GM18502 (cell line): Measurements from ENCODE around the gene ACOT2.
A peak's percentile ranks its signal among the peaks of the same experiment; 100 is the strongest.
"Not testable (repeated sequence)": the region's sequence is repeated elsewhere in the genome, so short reads cannot be mapped to it uniquely, and the experiment has no call there.

Experiments used
- ATAC-seq: cut with Tn5 transposase; IDR thresholded peaks from one replicate; pipeline ENCODE4 v1.9.1; 2021; ENCODE audit warnings: mild to moderate bottlenecking; ENCODE audit not compliant: unreplicated experiment, poor library complexity

Gene ACOT2

GRCh38 chr14:73567358-73567757, 1.7 kb upstream of the ACOT2 start:
- ATAC-seq = no peak

- no peak for ATAC-seq
These were observed 795 bp upstream of the ACOT2 start for GRCh38 chr14:73567951-73568885.

DNA sequence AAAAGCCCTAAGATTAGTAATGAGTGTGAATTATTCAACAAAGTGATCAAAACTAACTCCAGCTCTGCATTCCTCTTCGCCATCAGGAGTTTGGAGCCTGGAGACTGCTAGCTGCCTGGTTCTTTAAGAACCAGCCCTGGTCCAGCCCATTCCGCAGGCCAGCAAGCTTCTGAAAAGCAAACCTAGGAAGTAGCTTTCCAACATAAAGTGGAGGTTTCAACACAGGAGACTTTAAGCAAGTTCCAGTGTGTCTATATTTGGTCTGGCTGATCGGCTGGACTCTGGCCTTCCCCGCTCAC, 178 bp upstream of the ACOT2 start:
- ATAC-seq = peak; percentile 17

- peak; percentile 60 for ATAC-seq
These were observed 1.9 kb downstream of the ACOT2 start for GRCh38 chr14:73570913-73571312.

- ATAC-seq = not testable (repeated sequence)
These were observed 4.0 kb downstream of the ACOT2 start for GRCh38 chr14:73573034-73573433.

- ATAC-seq = not testable (repeated sequence)
These were observed 4.7 kb downstream of the ACOT2 start for GRCh38 chr14:73573740-73574139.

DNA sequence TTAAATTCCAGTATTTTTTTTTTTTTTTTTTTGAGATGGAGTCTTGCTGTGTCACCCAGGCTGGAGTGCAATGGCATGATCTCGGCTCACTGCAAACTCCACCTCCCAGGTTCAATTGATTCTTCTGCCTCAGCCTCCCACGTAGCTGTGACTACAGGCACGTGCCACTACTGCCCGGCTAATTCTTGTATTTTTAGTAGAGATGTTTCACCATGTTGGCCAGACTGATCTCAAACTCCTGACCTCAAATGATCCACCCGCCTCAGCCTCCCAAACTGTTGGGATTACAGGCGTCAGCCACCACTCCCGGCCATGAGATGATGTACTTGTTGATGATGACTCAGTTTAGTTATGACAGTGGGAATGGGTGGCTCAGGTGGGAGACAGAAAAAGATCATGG, 5.2 kb downstream of the ACOT2 start:
- not testable (repeated sequence) for ATAC-seq

GRCh38 chr14:73576391-73576790, 7.4 kb downstream of the ACOT2 start:
- ATAC-seq = no peak

DNA sequence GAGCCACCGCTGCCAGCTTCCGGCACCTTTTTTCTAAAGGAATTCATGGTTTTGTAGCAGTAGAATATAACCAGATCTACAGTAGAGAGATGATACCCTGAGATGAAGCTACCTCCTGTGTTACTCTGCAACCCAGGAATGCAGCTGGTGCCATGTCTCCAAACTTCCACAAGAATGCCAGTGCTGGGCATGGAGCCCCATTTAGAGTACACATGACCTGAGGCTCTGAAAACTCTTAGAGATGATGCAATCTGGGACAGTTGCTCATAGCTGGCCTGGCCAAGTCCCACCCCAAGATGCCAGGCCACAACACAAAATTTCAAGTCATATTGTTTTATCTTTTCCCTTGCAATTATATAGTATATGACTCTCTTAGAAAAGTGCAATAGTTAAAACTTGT, 8.2 kb downstream of the ACOT2 start:
- ATAC-seq = not testable (repeated sequence)

GRCh38 chr14:73582102-73582979, 13.3 kb downstream of the ACOT2 start:
- not testable (repeated sequence) for ATAC-seq

DNA sequence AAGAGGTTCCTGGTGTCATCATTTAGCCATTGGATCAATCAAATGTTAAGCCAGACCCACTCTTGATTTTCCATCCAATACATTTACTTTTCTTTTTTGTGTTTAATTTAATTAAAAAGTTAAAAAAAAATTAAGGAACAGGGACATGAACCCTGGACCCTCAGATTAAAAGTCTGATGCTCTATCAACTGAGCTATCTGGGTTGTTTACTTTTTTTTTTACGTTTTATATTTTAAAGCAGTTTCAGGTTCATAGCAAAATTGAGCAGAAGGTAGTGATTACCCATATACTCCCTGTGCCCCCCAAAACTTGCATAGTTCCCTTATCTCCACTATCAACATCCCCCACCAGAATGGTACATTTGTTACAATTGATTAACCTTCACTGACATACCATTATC, 19.7 kb downstream of the ACOT2 start:
- no peak for ATAC-seq

- ATAC-seq = no peak
These were observed 20.1 kb downstream of the ACOT2 start for GRCh38 chr14:73589116-73589515.

DNA sequence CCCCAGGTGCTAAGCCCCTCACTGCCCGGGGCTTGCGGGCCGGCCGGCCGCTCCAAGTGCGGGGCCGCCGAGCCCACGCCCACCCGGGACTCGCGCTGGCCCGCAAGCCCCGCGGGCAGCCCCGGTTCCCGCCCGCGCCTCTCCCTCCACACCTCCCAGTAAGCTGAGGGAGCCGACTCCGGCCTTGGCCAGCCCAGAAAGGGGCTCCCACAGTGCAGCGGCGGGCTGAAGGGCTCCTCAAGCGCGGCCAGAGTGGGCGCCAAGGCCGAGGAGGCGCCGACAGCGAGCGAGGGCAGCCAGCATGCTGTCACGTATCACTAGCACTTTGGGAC, 21.6 kb downstream of the ACOT2 start:
- not testable (repeated sequence) for ATAC-seq

DNA sequence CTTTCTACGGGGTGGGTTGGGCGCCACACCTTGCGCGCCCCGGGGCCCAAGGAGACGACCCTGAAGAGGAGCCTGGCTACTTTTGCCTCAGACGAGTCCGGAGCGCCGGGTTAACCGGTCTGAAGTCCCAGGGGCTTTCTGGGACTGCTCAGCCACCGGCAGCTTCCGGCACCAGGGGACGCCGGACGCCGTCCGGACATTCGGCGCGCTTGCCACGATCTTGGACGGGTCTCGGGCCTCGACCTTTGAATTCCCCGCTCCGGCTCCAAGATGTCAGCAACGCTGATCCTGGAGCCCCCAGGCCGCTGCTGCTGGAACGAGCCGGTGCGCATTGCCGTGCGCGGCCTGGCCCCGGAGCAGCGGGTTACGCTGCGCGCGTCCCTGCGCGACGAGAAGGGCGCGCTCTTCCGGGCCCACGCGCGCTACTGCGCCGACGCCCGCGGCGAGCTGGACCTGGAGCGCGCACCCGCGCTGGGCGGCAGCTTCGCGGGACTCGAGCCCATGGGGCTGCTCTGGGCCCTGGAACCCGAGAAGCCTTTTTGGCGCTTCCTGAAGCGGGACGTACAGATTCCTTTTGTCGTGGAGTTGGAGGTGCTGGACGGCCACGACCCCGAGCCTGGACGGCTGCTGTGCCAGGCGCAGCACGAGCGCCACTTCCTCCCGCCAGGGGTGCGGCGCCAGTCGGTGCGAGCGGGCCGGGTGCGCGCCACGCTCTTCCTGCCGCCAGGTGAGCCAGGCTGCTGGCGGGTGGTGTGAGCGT, 22.9 kb downstream of the ACOT2 start, which contains the start of gene ACOT4:
ACOT4 (plus strand) TSS at position 184 of the 760 bp plus-strand sequence; CDS start at position 271, 87 bp downstream.
- no peak for ATAC-seq

DNA sequence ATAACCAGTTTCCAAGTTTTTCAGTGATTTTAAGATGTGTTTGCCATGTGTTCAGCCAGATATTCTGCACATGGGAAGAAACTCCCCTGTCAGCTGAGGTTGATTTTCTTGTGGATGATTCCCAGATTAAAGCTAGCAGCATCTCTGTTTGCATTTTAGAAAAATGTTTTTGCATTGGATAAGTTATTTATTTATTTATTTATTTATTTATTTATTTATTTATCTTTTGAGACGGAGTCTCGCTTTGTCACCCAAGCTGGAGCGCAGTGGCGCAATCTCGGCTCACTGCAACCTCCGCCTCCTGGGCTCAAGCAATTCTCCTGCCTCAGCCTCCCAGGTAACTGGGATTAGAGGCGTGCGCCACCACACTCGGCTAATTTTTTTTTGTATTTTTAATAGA, 25.5 kb downstream of the ACOT2 start:
- ATAC-seq = no peak

DNA sequence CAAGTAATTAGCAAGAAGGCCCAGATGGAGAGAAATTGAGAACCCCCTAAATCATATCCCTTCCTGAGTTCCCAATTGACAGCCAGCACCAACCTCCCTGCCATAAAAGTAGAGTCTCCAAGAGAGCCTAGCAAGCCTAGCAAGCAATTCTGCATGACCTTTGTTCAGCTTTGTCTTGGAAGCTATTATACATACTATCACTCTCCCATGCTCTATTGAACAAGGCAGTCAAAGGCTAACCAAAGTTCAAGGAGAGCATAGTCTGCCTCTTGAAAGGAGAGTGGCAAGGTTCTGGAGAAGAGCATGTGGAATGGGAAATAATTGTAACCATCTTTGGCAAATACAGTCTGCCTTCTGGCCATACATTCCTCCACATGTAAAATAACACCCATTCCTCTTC, 30.5 kb downstream of the ACOT2 start:
- no peak for ATAC-seq

DNA sequence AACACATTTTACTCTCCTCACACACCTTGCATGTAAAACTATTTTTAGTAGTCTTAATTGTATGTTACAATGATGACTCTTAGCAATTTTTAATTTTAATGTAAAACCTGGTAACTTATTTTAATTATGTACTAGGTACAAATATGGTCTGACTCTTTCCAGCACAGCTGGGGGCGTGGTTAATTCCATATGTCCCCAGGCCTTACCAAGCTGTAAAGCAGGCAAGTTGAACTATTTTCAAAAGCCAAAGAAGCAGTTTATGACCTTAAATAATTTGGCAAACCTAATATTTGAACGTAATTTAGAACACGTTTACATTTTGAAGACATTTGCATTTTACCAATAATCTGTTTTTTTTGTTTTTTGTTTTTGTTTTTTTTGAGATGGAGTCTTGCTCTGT, 34.0 kb downstream of the ACOT2 start:
- ATAC-seq = no peak

GRCh38 chr14:73606271-73606670, 37.3 kb downstream of the ACOT2 start:
- ATAC-seq = no peak

GRCh38 chr14:73607241-73607640, 38.2 kb downstream of the ACOT2 start:
- no peak for ATAC-seq

- ATAC-seq = no peak
These were observed 41.7 kb downstream of the ACOT2 start for GRCh38 chr14:73610687-73611086.
